PFSK-1 (cell line): Measurements from ENCODE around the gene BET1.

Experiments
- FOXP2 ChIP-seq: optimal IDR thresholded peaks from 2 replicates; pipeline ENCODE3; 2011; ENCODE audit warnings: borderline replicate concordance, control low read depth, inconsistent platforms; ENCODE audit not compliant: insufficient read depth; ENCODE audit errors: extremely low read length, extremely low read depth
- POLR2AphosphoS5 ChIP-seq: IDR thresholded peaks from 2 replicates; pipeline ENCODE4 v1.6.1; 2012; ENCODE audit warnings: low read depth, mild to moderate bottlenecking, control low read depth, low read length, moderate library complexity
- SIN3A ChIP-seq: IDR thresholded peaks from 2 replicates; pipeline ENCODE4 v1.6.1; 2012; ENCODE audit warnings: mild to moderate bottlenecking, low read length, moderate library complexity, borderline replicate concordance; ENCODE audit not compliant: insufficient read depth
- TAF1 ChIP-seq: IDR thresholded peaks from 2 replicates; pipeline ENCODE4 v1.6.1; 2012; ENCODE audit warnings: low read length, control low read depth, borderline replicate concordance; ENCODE audit not compliant: insufficient read depth
- TF ChIP-seq, protein P1 (sequence below), 2 experiments: IDR thresholded peaks; 2 replicates each; pipeline versions ENCODE4 v1.6.1 to v1.8.0; 2011 to 2012; ENCODE audit warnings: low read depth in 2 of 2, low read length in 2 of 2, control low read depth in 1 of 2, inconsistent platforms in 1 of 2, mild to moderate bottlenecking in 1 of 2, moderate library complexity in 1 of 2; ENCODE audit not compliant: insufficient read depth in 1 of 2

BET1 gene

DNA sequence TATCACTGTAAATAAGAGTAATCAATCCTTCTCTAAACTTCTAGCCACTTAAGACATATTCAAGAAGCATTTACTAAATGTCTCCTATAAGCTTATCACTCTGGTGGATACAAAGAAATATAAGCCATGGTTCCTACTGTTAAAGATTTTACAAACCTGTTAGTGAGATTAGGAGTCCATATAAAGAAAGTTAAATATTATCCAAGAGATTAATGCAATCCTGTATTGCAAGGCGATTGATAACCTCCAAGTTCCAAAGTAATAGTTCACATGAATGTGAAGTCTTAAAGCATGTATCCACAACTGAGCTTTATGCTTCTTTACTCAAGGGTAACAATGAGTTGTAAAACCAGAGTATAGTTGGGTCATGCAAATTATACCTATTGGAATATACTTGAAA, 12.6 kb upstream of the BET1 start:
- TF ChIP-seq SIN3A (no peak), FOXP2 (no peak), TAF1 (no peak), POLR2AphosphoS5 (no peak)
- TF ChIP-seq, protein P1, sequence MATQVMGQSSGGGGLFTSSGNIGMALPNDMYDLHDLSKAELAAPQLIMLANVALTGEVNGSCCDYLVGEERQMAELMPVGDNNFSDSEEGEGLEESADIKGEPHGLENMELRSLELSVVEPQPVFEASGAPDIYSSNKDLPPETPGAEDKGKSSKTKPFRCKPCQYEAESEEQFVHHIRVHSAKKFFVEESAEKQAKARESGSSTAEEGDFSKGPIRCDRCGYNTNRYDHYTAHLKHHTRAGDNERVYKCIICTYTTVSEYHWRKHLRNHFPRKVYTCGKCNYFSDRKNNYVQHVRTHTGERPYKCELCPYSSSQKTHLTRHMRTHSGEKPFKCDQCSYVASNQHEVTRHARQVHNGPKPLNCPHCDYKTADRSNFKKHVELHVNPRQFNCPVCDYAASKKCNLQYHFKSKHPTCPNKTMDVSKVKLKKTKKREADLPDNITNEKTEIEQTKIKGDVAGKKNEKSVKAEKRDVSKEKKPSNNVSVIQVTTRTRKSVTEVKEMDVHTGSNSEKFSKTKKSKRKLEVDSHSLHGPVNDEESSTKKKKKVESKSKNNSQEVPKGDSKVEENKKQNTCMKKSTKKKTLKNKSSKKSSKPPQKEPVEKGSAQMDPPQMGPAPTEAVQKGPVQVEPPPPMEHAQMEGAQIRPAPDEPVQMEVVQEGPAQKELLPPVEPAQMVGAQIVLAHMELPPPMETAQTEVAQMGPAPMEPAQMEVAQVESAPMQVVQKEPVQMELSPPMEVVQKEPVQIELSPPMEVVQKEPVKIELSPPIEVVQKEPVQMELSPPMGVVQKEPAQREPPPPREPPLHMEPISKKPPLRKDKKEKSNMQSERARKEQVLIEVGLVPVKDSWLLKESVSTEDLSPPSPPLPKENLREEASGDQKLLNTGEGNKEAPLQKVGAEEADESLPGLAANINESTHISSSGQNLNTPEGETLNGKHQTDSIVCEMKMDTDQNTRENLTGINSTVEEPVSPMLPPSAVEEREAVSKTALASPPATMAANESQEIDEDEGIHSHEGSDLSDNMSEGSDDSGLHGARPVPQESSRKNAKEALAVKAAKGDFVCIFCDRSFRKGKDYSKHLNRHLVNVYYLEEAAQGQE (IDR thresholded peaks at IDR 0.05; ENCODE audit: insufficient read depth in 1 of 2, low read depth in 2 of 2, low read length in 2 of 2), result no peak

DNA sequence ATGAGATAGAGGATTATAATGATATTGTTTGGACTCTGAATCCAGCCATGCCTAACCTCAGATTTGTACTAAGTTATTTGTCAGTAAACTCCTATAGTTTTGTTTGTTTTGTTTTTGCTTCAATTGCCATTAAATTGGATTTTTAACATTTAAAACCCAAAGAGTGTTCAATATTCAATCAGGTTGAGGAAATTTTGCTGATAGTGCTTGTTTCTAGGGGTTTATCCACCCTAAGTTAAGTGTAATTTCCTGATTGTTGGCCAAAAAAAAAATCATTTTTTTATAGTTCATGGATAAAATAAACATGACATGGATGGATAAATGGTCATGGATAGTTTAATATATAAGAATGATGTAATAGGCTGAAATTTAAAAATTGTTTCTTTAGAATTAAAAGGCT, 11.4 kb upstream of the BET1 start:
- TF ChIP-seq SIN3A, result no peak
- TF ChIP-seq POLR2AphosphoS5, result no peak
- no peak for TF ChIP-seq FOXP2

DNA sequence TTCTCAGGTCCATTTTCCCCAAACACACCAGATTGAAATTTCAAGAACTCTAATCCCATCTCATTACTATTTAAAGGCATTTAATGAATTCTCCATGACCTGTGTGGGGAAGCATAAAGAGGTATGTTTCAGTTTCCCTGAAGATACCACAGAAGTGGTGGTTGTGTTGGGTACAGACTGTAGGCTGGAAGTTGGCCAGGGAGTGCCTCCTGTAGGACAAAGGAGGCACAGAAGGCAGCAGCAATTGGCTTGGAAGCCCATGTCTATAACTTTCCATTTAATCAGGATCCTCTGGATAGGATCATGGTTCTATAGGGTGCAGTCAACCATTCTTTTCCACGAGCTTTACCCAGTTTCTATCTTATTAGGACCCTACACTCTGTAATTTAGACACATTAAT, 8.6 kb upstream of the BET1 start:
- no peak for TF ChIP-seq POLR2AphosphoS5
- TF ChIP-seq, protein P1 (IDR thresholded peaks at IDR 0.05; ENCODE audit: insufficient read depth in 1 of 2, low read depth in 2 of 2, low read length in 2 of 2), result no peak
- no peak for TF ChIP-seq TAF1
- no peak for TF ChIP-seq FOXP2
- no peak for TF ChIP-seq SIN3A

DNA sequence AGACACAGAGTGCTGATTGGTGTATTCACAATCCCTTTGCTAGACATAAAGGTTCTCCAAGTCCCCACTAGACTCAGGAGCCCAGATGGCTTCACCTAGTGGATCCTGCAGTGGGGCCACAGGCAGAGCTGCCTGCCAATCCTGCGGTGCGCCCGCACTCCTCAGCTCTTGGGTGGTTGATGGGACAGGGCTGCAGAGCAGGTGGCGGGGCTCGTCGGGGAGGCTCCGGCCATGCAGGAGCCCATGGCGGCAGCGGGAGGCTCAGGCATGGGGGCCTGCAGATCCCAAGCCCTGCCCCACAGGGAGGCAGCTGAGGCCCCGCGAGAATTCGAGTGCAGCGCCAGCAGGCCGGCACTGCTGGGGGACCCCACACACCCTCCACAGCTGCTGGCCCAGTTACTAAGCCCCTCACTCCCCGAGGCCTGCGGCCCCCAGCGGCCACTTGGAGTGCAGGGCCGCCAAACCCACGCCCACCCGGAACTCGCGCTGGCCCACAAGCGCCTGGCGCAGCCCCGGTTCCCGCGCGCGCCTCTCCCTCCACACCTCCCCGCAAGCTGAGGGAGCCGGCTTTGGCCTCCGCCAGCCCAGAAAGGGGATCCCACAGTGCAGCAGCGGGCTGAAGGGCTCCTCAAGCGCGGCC, 7.7 kb upstream of the BET1 start:
- TF ChIP-seq SIN3A, result no peak
- TF ChIP-seq POLR2AphosphoS5, result no peak
- TF ChIP-seq FOXP2, result no peak
- TF ChIP-seq, protein P1 (IDR thresholded peaks at IDR 0.05; ENCODE audit: insufficient read depth in 1 of 2, low read depth in 2 of 2, low read length in 2 of 2), result no peak

DNA sequence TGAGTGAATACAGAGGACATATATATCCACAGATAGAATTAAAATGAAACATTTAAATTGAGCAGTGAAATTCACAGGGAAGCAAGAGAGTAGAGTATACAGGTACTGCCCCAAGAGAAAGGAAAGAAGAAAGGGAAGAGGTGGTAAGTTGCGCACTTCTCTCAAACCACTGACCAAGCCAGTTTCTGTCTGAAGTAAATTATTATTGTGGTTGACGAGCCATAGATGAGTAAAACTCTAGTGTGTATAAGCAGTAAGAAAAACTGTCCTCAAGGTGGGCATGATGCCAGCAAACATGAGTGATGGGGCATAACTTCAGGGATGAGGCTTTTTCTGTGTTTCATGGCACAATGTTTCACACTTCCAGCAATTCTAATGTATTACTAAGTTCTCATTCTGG, 4.4 kb upstream of the BET1 start:
- TF ChIP-seq SIN3A, result no peak
- TF ChIP-seq, protein P1 (IDR thresholded peaks at IDR 0.05; ENCODE audit: insufficient read depth in 1 of 2, low read depth in 2 of 2, low read length in 2 of 2), result no peak

DNA sequence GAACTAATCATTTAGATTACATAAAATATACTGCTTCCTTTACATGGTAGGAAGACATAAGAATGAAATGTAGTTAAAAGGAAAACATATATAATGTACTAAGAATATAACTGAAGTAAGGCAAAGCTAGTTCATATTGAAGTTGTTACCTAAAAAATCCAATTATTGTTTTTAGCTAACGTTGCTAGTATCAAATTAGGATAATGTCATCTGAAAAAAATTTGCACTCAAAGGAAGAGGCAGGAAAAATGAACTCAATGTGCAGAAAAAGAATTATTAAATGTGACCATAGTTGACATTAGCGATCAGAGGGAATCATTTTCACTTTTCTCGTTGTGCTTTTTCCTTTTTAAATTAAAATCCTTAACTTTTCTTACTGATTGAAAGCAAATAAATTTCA, 1.6 kb upstream of the BET1 start:
- TF ChIP-seq, protein P1 (IDR thresholded peaks at IDR 0.05; ENCODE audit: insufficient read depth in 1 of 2, low read depth in 2 of 2, low read length in 2 of 2), result no peak
- TF ChIP-seq SIN3A, result no peak
- no peak for TF ChIP-seq POLR2AphosphoS5
- TF ChIP-seq FOXP2, result no peak
- no peak for TF ChIP-seq TAF1
